Embryonic facial prominence (tissue), 1 donor: ENCODE measurements around the gene HOXA3.

ENCODE experiments used
- DNase-seq: peaks from one replicate; pipeline ENCODE4 v3.0.0-alpha.2; 2016; ENCODE audit errors: extremely low spot score

HOXA3 gene

GRCh38 chr7:27128776-27129728 lies 23.3 kb downstream of the HOXA3 start:
- DNase-seq, result no peak

GRCh38 chr7:27128034-27128433 lies 24.3 kb downstream of the HOXA3 start:
- no peak for DNase-seq

- DNase-seq, result no peak
Observed at GRCh38 chr7:27126596-27127327, 25.6 kb downstream of the HOXA3 start.

- no peak for DNase-seq
Observed at GRCh38 chr7:27125986-27126394, 26.4 kb downstream of the HOXA3 start.

- no peak for DNase-seq
Observed at GRCh38 chr7:27124902-27125689, 27.3 kb downstream of the HOXA3 start.

GRCh38 chr7:27124096-27124901 lies 28.1 kb downstream of the HOXA3 start:
- no peak for DNase-seq

GRCh38 chr7:27123477-27124053 lies 28.8 kb downstream of the HOXA3 start:
- no peak for DNase-seq

- DNase-seq, result no peak
Observed at GRCh38 chr7:27123007-27123476, 29.3 kb downstream of the HOXA3 start.

GRCh38 chr7:27122077-27122910 lies 30.1 kb downstream of the HOXA3 start:
- no peak for DNase-seq

- no peak for DNase-seq
Observed at GRCh38 chr7:27121684-27122076, 30.7 kb downstream of the HOXA3 start.

- no peak for DNase-seq
Observed at GRCh38 chr7:27119412-27119911, 32.9 kb downstream of the HOXA3 start.

GRCh38 chr7:27118580-27118979 lies 33.8 kb downstream of the HOXA3 start:
- DNase-seq, result no peak

- no peak for DNase-seq
Observed at GRCh38 chr7:27117887-27118491, 34.4 kb downstream of the HOXA3 start.

GRCh38 chr7:27116962-27117886 lies 35.2 kb downstream of the HOXA3 start:
- no peak for DNase-seq

- no peak for DNase-seq
Observed at GRCh38 chr7:27116031-27116961, 36.1 kb downstream of the HOXA3 start.

GRCh38 chr7:27115221-27116026 lies 37.0 kb downstream of the HOXA3 start:
- no peak for DNase-seq
